Endothelial cell of umbilical vein (primary cell): ENCODE results near the gene EFEMP1. TPM values are rescaled to one million over a fixed set of nuclear protein-coding genes. Genes with fewer than 3 reads are reported as not detected.
A peak's percentile ranks its signal among the peaks of the same experiment; 100 is the strongest.

Source experiments
- BruUV-seq: library from RNA; stranded (reverse); fragments of 400-500 nt; replicated peaks from 2 replicates; lab custom pipeline; 2021; lab: Mats Ljungman, UMichigan
- CTCF ChIA-PET: fragments of 300-600, 350-600 bp; sonication (Branson Sonifier 250); formaldehyde crosslinking; loops from one replicate; lab custom pipeline; 2021; ENCODE audit warnings: antibody characterized with exemption, inconsistent platforms; lab: Charles Lee
- POLR2A ChIA-PET: fragments of 300-600, 350-600 bp; sonication (Branson Sonifier 250); formaldehyde crosslinking; loops from one replicate; lab custom pipeline; 2021; ENCODE audit warnings: antibody characterized with exemption, inconsistent platforms; lab: Charles Lee
- DNase-seq: peaks from one replicate; pipeline ENCODE4 v3.0.0-alpha.2; 2011; ENCODE audit warnings: low read depth, low spot score
- FAIRE-seq: peaks from 2 replicates; lab custom pipeline; 2011; peaks lifted over from hg19 to GRCh38; lab: Jason Lieb, UNC
- H2AFZ ChIP-seq: 2 replicates; pipeline ENCODE4 v1.6.0; 2012; ENCODE audit warnings: low read depth, low read length, control low read depth, inconsistent platforms
- H3K27ac ChIP-seq: 2 replicates; pipeline ENCODE4 v1.5.1; 2011; ENCODE audit warnings: low read depth, mild to moderate bottlenecking, control low read depth, low read length, moderate library complexity; ENCODE audit not compliant: insufficient read depth
- H3K27me3 ChIP-seq, 2 experiments: 2 replicates each; pipeline versions ENCODE4 v1.6.0 to v1.6.1; 2011; ENCODE audit warnings: low read length in 2 of 2, mixed read lengths in 1 of 2; ENCODE audit not compliant: control insufficient read depth in 2 of 2, insufficient read depth in 2 of 2
- H3K36me3 ChIP-seq, 2 experiments: 2 replicates in 1 of 2; 3 replicates in 1 of 2; pipeline ENCODE4 v1.5.1; 2011; ENCODE audit warnings: low read length in 2 of 2, mild to moderate bottlenecking in 1 of 2, moderate library complexity in 1 of 2; ENCODE audit not compliant: control insufficient read depth in 2 of 2, insufficient read depth in 2 of 2; ENCODE audit errors: extremely low read depth in 1 of 2
- H3K4me1 ChIP-seq: 3 replicates; pipeline ENCODE4 v1.5.1; 2011; ENCODE audit warnings: mild to moderate bottlenecking, low read length; ENCODE audit not compliant: control insufficient read depth, insufficient read depth; ENCODE audit errors: extremely low read depth
- H3K4me2 ChIP-seq: 2 replicates; pipeline ENCODE4 v1.6.1; 2011; ENCODE audit warnings: low read length, control low read depth, mixed read lengths; ENCODE audit not compliant: insufficient read depth
- H3K4me3 ChIP-seq, 3 experiments: fragments of 200-600 bp in 1 of 3; sonication (generic), shearing (Covaris generic) in 1 of 3; replicated peaks in 1 of 3; 2 replicates each; pipeline ENCODE4 v1.5.1; 2011 to 2016; ENCODE audit warnings: control low read depth in 3 of 3, low read length in 3 of 3, mild to moderate bottlenecking in 2 of 3, inconsistent platforms in 1 of 3, low read depth in 1 of 3, moderate library complexity in 1 of 3; ENCODE audit not compliant: insufficient read depth in 1 of 3
- H3K79me2 ChIP-seq: 2 replicates; pipeline ENCODE4 v1.6.0; 2012; ENCODE audit warnings: low read length, inconsistent platforms; ENCODE audit not compliant: control insufficient read depth, insufficient read depth
- H3K9ac ChIP-seq: replicated peaks from 2 replicates; pipeline ENCODE3; 2011; ENCODE audit warnings: low read length, control low read depth; ENCODE audit not compliant: insufficient read depth; ENCODE audit errors: extremely low read depth
- H3K9me1 ChIP-seq: replicated peaks from 3 replicates; pipeline ENCODE4 v1.6.0; 2011; ENCODE audit warnings: mild to moderate bottlenecking, low read length; ENCODE audit not compliant: control insufficient read depth, insufficient read depth; ENCODE audit errors: extremely low read depth
- H3K9me3 ChIP-seq: replicated peaks from 2 replicates; pipeline ENCODE4 v1.5.1; 2012; ENCODE audit warnings: low read length, inconsistent platforms; ENCODE audit not compliant: control insufficient read depth, insufficient read depth
- H4K20me1 ChIP-seq: replicated peaks from 2 replicates; pipeline ENCODE3; 2011; ENCODE audit warnings: mild to moderate bottlenecking, low read length; ENCODE audit not compliant: control insufficient read depth, insufficient read depth; ENCODE audit errors: extremely low read depth
- JUN ChIP-seq: IDR thresholded peaks from 2 replicates; pipeline ENCODE4 v1.6.1; 2011; ENCODE audit warnings: borderline replicate concordance, low read depth; ENCODE audit not compliant: insufficient read length, insufficient read depth
- POLR2A ChIP-seq: IDR thresholded peaks from 2 replicates; pipeline ENCODE4 v1.6.1; 2012; ENCODE audit warnings: low read depth, mild to moderate bottlenecking, control low read depth, low read length
- POLR2AphosphoS5 ChIP-seq: IDR thresholded peaks from 2 replicates; pipeline ENCODE4 v1.6.1; 2012; ENCODE audit warnings: low read depth, mild to moderate bottlenecking, control low read depth, low read length, moderate library complexity; ENCODE audit not compliant: insufficient read depth
- dilution Hi-C: fragments of 300-500 bp; cut with MboI; formaldehyde crosslinking; loops from one replicate; pipeline ENCODE4 v1.15.0; 2019; ENCODE audit warnings: low sequenced_read_pairs; ENCODE audit not compliant: extremely low pct_ligation_motif_present
- intact Hi-C: fragments of 100-400 bp; cut with micrococcal nuclease; formaldehyde crosslinking; loops from one replicate; pipeline ENCODE4 v1.10.0; 2022
- polyA plus RNA-seq, 4 experiments: library from polyadenylated mRNA; depleted of rRNA in 3 of 4; stranded (reverse) in 3 of 4; unstranded in 1 of 4; fragments of >200 nt; gene quantifications; 2 replicates each; pipeline versions ENCODE4 v1.2.1 to v1.2.3, GENCODE V29; 2011 to 2012; ENCODE audit warnings: missing spikeins in 1 of 4
- total RNA-seq: library from RNA; stranded (reverse); gene quantifications from 2 replicates; pipeline ENCODE4 v1.2.3, GENCODE V29; 2021
- TF ChIP-seq, protein P1 (sequence below), 2 donors: IDR thresholded peaks; 1 replicate in 1 of 2; 2 replicates in 1 of 2; pipeline ENCODE4 v1.5.1; 2011; ENCODE audit warnings: low read length in 2 of 2, mild to moderate bottlenecking in 2 of 2, moderate library complexity in 2 of 2, control low read depth in 1 of 2, inconsistent platforms in 1 of 2, low read depth in 1 of 2; ENCODE audit not compliant: insufficient read depth in 1 of 2; ENCODE audit errors: extremely low read depth in 1 of 2

EFEMP1 gene
- total and polyA plus RNA-seq, 2 donors (not counting 3 experiments of a cell fraction or from before 2014, with no cell fraction given) = 2,981 to 11,813 TPM

DNA sequence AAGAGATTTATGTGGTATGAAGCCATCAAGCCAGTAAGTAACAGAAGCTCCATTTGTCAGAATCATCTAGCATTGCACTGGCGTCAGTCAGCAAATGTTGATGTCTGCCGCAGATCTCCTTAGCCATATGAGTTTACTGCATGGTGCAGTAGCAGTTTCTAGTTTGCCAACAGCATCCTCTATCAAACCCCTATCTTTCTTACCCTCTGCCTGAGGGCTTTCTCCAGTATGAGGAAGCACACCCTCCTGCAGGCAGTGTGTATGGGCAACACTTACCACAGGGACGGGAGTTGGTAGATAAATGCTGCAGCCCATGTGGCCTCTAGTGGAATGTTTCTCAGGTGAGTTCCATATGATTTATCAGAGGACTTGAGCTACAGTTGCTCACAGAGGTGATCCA is 63.7 kb downstream of the EFEMP1 start:
- peaks cover 39% of the 10 kb centered on the region for H3K4me1 ChIP-seq
- H3K36me3 ChIP-seq = peaks cover 0 to 3% of the 10 kb centered on the region in 2 experiments
- H3K4me3 ChIP-seq = no peak overlapping the region
- H3K27me3 ChIP-seq = no peaks in the 10 kb centered on the region
- H3K4me2 ChIP-seq = no peak overlapping the region
- H3K9me3 ChIP-seq = no peaks in the 10 kb centered on the region
- TF ChIP-seq POLR2AphosphoS5 (peak; percentile 67), POLR2A (peak; percentile 89)
- TF ChIP-seq, protein P1, sequence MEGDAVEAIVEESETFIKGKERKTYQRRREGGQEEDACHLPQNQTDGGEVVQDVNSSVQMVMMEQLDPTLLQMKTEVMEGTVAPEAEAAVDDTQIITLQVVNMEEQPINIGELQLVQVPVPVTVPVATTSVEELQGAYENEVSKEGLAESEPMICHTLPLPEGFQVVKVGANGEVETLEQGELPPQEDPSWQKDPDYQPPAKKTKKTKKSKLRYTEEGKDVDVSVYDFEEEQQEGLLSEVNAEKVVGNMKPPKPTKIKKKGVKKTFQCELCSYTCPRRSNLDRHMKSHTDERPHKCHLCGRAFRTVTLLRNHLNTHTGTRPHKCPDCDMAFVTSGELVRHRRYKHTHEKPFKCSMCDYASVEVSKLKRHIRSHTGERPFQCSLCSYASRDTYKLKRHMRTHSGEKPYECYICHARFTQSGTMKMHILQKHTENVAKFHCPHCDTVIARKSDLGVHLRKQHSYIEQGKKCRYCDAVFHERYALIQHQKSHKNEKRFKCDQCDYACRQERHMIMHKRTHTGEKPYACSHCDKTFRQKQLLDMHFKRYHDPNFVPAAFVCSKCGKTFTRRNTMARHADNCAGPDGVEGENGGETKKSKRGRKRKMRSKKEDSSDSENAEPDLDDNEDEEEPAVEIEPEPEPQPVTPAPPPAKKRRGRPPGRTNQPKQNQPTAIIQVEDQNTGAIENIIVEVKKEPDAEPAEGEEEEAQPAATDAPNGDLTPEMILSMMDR (IDR thresholded peaks at IDR 0.05; ENCODE audit: extremely low read depth in 1 of 2, insufficient read depth in 1 of 2, low read depth in 1 of 2, low read length in 2 of 2) = no peak
- H2AFZ ChIP-seq = no peak overlapping the region
- no peak overlapping the region for H3K9ac ChIP-seq
- H3K9me1 ChIP-seq = no peaks in the 10 kb centered on the region
- peak; percentile 47 for DNase-seq
- dilution Hi-C loops (no loop called here), intact Hi-C loops (loop anchor here (5.0 kb wide), 1 partner anchor 272 kb away; no protein-coding TSS in a partner anchor)
- no peak for FAIRE-seq
- no peak overlapping the region for H3K27ac ChIP-seq
- no peaks in the 10 kb centered on the region for H4K20me1 ChIP-seq
- ChIA-PET POLR2A (interaction anchor here (0.7 kb wide), 1 partner anchor 132 kb away, joined by 3 read pairs; no protein-coding TSS in a partner anchor), CTCF (interaction anchor here (0.6 to 4.6 kb wide), 4 partner anchors 65 to 142 kb away, joined by 3 to 55 read pairs (median 6); no protein-coding TSS in a partner anchor)
- no peaks in the 10 kb centered on the region for H3K79me2 ChIP-seq
- BruUV-seq = no TSS peak

DNA sequence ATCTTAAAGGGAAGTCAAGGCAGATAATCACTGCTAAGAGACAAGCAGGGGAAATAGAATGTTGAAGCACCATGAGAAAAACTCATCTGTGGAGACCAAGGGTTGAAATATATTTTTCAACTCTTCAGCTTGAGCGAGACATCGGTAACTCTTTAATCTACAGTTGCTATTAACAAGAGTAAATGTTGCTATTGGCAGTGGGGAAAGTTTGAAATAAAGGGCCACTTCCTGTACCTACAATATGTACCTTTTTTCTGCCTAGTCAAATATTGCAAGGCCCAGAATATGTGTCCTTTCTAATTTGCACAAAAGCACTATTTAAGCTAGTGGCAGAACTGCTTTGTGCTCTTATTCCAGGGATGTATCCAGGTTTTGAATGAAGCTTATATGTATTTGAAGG is 65.8 kb downstream of the EFEMP1 start:
- CTCF ChIA-PET = interaction anchor here (1.0 to 4.6 kb wide), 4 partner anchors 77 to 273 kb away, joined by 3 to 55 read pairs (median 5); no protein-coding TSS in a partner anchor

More for the DNA sequence above, 65.8 kb downstream of the EFEMP1 start:
- POLR2A ChIA-PET = no interaction called here
- Histone ChIP-seq H3K4me3 (no peak overlapping the region), H3K9ac (no peak overlapping the region), H3K36me3 (no peaks in the 10 kb centered on the region), H3K79me2 (no peaks in the 10 kb centered on the region), H3K4me1 (peaks cover 19% of the 10 kb centered on the region), H3K27me3 (no peaks in the 10 kb centered on the region), H3K27ac (no peak overlapping the region), H3K9me1 (no peaks in the 10 kb centered on the region), H3K4me2 (no peak overlapping the region), H3K9me3 (no peaks in the 10 kb centered on the region), H4K20me1 (no peaks in the 10 kb centered on the region), H2AFZ (no peak overlapping the region)
- DNase-seq = peak; percentile 50
- dilution Hi-C loops (no loop called here), intact Hi-C loops (no loop called here)
- TF ChIP-seq JUN (no peak), POLR2A (peak; percentile 24)
- FAIRE-seq = no peak
- BruUV-seq = no TSS peak
